ENCODE data around the gene PRR5L. TPM values are rescaled to one million over a fixed set of nuclear protein-coding genes. Genes with fewer than 3 reads are reported as not detected.
A peak's percentile ranks its signal among the peaks of the same experiment; 100 is the strongest.
"Not testable (repeated sequence)": the region's sequence is repeated elsewhere in the genome, so short reads cannot be mapped to it uniquely, and the experiment has no call there.

Gene PRR5L
- total RNA-seq, 4 donors from 2014 or later: 4.7 to 11.5 (median 6.0) TPM

GRCh38 chr11:36509201-36509639, 213.1 kb downstream of the PRR5L start:
- peak overlapping the region; percentile 76 to 93 (median 79) for H3K27ac ChIP-seq
- H3K4me1 ChIP-seq: peaks cover 4% of the 10 kb centered on the region in 2 donors
- H3K4me3 ChIP-seq (replicated peaks in 1 of 3): peak overlapping the region; percentile 66 to 99 (median 83)
- no peaks in the 10 kb centered on the region for H3K9me3 ChIP-seq
- intact Hi-C loops (cut with DNase I): no loop called here
- H3K27me3 ChIP-seq: no peaks in the 10 kb centered on the region
- WGBS, 2 donors: 1% methylated on average over 15 of the region's 15 CpGs
- no peaks in the 10 kb centered on the region for H3K36me3 ChIP-seq
- peak in 1 of 2 donors; percentile 13 for DNase-seq
- TF ChIP-seq POLR2A (IDR thresholded peaks at IDR 0.05) (no peak), CTCF (IDR thresholded peaks at IDR 0.05) (no peak)

- peak within 1 kb of the TSS; percentile 76 to 93 (median 79) for H3K27ac ChIP-seq
- TF ChIP-seq POLR2A (IDR thresholded peaks at IDR 0.05): peak in 1 of 2 donors; percentile 83
- peak; percentile 69 to 96 (median 84) for TF ChIP-seq CTCF (IDR thresholded peaks at IDR 0.05)
- H3K4me3 ChIP-seq (replicated peaks in 1 of 3): peak within 1 kb of the TSS; percentile 66 to 99 (median 83)
- no peaks in the 10 kb centered on the region for H3K36me3 ChIP-seq
- H3K4me1 ChIP-seq: peaks cover 4% of the 10 kb centered on the region in 2 donors
- peak; percentile 82 to 89 for DNase-seq
- 1% methylated on average over 49 to 52 of the region's 81 CpGs for WGBS, 2 donors
- H3K27me3 ChIP-seq: no peaks in the 10 kb centered on the region
- intact Hi-C loops (cut with DNase I): no loop called here
- no peaks in the 10 kb centered on the region for H3K9me3 ChIP-seq
Measured at GRCh38 chr11:36509694-36510593, 213.9 kb downstream of the PRR5L start, which contains the start of gene TRAF6. Gene TRAF6, minus strand, starts transcription at chr11:36510272. Its CDS starts 8,757 bp downstream, at chr11:36501515.

DNA sequence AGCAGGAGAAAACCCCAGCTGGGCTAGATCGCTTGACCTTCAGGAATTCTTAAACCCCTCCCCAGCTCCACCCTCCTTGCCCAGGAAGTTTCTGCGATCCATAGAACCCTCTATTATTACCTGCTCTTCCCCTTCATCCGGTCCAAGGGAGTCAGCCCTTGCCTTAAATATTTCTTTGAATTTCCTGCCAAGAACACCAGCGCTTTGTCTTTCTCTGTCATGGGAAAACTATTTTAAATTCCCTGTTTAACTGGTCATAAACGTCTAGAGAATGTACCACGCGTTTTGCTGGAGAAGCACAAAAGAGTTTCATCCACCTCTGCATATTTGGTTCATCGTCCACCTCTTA, 214.5 kb downstream of the PRR5L start:
- H3K27me3 ChIP-seq: no peaks in the 10 kb centered on the region
- H3K4me3 ChIP-seq (replicated peaks in 1 of 3): peak overlapping the region; percentile 66 to 99 (median 83)
- H3K36me3 ChIP-seq: no peaks in the 10 kb centered on the region
- TF ChIP-seq CTCF (IDR thresholded peaks at IDR 0.05) (no peak), POLR2A (IDR thresholded peaks at IDR 0.05) (no peak)
- no peaks in the 10 kb centered on the region for H3K9me3 ChIP-seq
- H3K4me1 ChIP-seq: peaks cover 4% of the 10 kb centered on the region in 2 donors
- no peak for DNase-seq
- intact Hi-C loops (cut with DNase I): no loop called here
- H3K27ac ChIP-seq: peak overlapping the region; percentile 76 to 93 (median 79)
- 18 to 20% methylated on average over 8 of the region's 8 CpGs for WGBS, 2 donors

DNA sequence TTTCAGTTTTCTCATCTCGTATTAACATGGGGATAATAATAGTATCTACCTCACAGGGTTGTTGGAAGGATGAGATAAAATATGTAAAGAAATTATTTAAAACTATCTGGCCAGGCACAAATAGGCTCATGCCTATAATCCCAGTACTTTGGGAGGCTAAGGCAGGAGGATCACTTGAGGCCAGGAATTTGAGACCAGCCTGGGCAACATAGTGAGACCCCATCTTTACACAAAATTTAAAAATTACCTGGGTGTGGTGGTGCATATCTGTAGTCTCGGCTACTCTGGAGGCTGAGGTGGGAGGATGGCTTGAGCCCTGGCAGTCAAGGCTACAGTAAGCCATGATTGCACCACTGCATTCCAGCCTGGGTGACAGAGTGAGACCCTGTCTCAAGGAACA, 215.0 kb downstream of the PRR5L start:
- H3K9me3 ChIP-seq; H3K27me3 ChIP-seq; H3K27ac ChIP-seq; H3K4me1 ChIP-seq; DNase-seq; intact Hi-C loops (cut with DNase I); H3K4me3 ChIP-seq (replicated peaks in 1 of 3); H3K36me3 ChIP-seq: not testable (repeated sequence)
- 89 to 92% methylated on average over 2 of the region's 2 CpGs for WGBS, 2 donors

- no peak for DNase-seq
- TF ChIP-seq CTCF (IDR thresholded peaks at IDR 0.05) (no peak), POLR2A (IDR thresholded peaks at IDR 0.05) (no peak)
- Histone ChIP-seq H3K4me1 (peaks cover 0 to 4% of the 10 kb centered on the region in 2 donors), H3K27me3 (no peaks in the 10 kb centered on the region), H3K36me3 (no peaks in the 10 kb centered on the region), H3K4me3 (replicated peaks in 1 of 3) (no peak overlapping the region), H3K9me3 (no peaks in the 10 kb centered on the region), H3K27ac (no peak overlapping the region)
- intact Hi-C loops (cut with DNase I): no loop called here
- 58 to 60% methylated on average over 5 of the region's 5 CpGs for WGBS, 2 donors
Measured at GRCh38 chr11:36512016-36512415, 215.9 kb downstream of the PRR5L start.

All from thyroid gland (tissue), 4 donors.